ENCODE results near the gene FBXO15.

FBXO15 gene

GRCh38 chr18:74142252-74142651, 5.4 kb downstream of the FBXO15 start:
- Histone ChIP-seq H3K36me3 (replicated peaks; ENCODE audit: low read depth, low read length) (no peaks in the 10 kb centered on the region), H3K4me1 (ENCODE audit: low read length) (peaks cover 4% of the 10 kb centered on the region)
- TF ChIP-seq CTCF (IDR thresholded peaks at IDR 0.05; ENCODE audit: low read depth, low read length) (no peak), EZH2phosphoT487 (IDR thresholded peaks at IDR 0.05; ENCODE audit: low read depth) (no peak)

GRCh38 chr18:74141667-74142066, 6.0 kb downstream of the FBXO15 start:
- TF ChIP-seq EZH2phosphoT487 (IDR thresholded peaks at IDR 0.05; ENCODE audit: low read depth) (no peak), CTCF (IDR thresholded peaks at IDR 0.05; ENCODE audit: low read depth, low read length) (no peak)
- Histone ChIP-seq H3K27ac (ENCODE audit: low read length) (no peak overlapping the region), H3K4me3 (ENCODE audit: low read length) (no peak overlapping the region), H3K79me2 (ENCODE audit: low read length) (no peaks in the 10 kb centered on the region), H3K9me3 (ENCODE audit: insufficient read depth, low read length) (no peaks in the 10 kb centered on the region), H4K20me1 (ENCODE audit: insufficient read depth, low read length) (no peaks in the 10 kb centered on the region), H3K9ac (ENCODE audit: low read length) (no peak overlapping the region), H3K4me1 (ENCODE audit: low read length) (peaks cover under 1% of the 10 kb centered on the region), H2AFZ (ENCODE audit: low read depth, low read length) (no peak overlapping the region), H3K27me3 (ENCODE audit: low read depth, low read length) (no peaks in the 10 kb centered on the region), H3K4me2 (ENCODE audit: low read length) (no peak overlapping the region), H3K36me3 (replicated peaks; ENCODE audit: low read depth, low read length) (no peaks in the 10 kb centered on the region)

More at GRCh38 chr18:74142252-74142651, 5.4 kb downstream of the FBXO15 start:
- Histone ChIP-seq H3K27me3 (ENCODE audit: low read depth, low read length) (no peaks in the 10 kb centered on the region), H3K4me3 (ENCODE audit: low read length) (no peak overlapping the region), H3K27ac (ENCODE audit: low read length) (no peak overlapping the region), H3K79me2 (ENCODE audit: low read length) (no peaks in the 10 kb centered on the region), H4K20me1 (ENCODE audit: insufficient read depth, low read length) (no peaks in the 10 kb centered on the region), H3K9ac (ENCODE audit: low read length) (no peak overlapping the region), H3K4me2 (ENCODE audit: low read length) (no peak overlapping the region), H2AFZ (ENCODE audit: low read depth, low read length) (no peak overlapping the region), H3K9me3 (ENCODE audit: insufficient read depth, low read length) (no peaks in the 10 kb centered on the region)

GRCh38 chr18:74140582-74140981, 7.1 kb downstream of the FBXO15 start:
- Histone ChIP-seq H3K9ac (ENCODE audit: low read length) (no peak overlapping the region), H3K27ac (ENCODE audit: low read length) (no peak overlapping the region), H3K36me3 (replicated peaks; ENCODE audit: low read depth, low read length) (no peaks in the 10 kb centered on the region), H4K20me1 (ENCODE audit: insufficient read depth, low read length) (no peaks in the 10 kb centered on the region), H3K4me3 (ENCODE audit: low read length) (no peak overlapping the region), H3K79me2 (ENCODE audit: low read length) (no peaks in the 10 kb centered on the region), H3K4me1 (ENCODE audit: low read length) (no peaks in the 10 kb centered on the region), H3K9me3 (ENCODE audit: insufficient read depth, low read length) (no peaks in the 10 kb centered on the region), H3K4me2 (ENCODE audit: low read length) (no peak overlapping the region), H3K27me3 (ENCODE audit: low read depth, low read length) (no peaks in the 10 kb centered on the region), H2AFZ (ENCODE audit: low read depth, low read length) (no peak overlapping the region)
- TF ChIP-seq CTCF (IDR thresholded peaks at IDR 0.05; ENCODE audit: low read depth, low read length), result no peak
- no peak for TF ChIP-seq EZH2phosphoT487 (IDR thresholded peaks at IDR 0.05; ENCODE audit: low read depth)

- H3K36me3 ChIP-seq (replicated peaks; ENCODE audit: low read depth, low read length), result no peaks in the 10 kb centered on the region
- no peaks in the 10 kb centered on the region for H4K20me1 ChIP-seq (ENCODE audit: insufficient read depth, low read length)
- H3K4me1 ChIP-seq (ENCODE audit: low read length), result no peaks in the 10 kb centered on the region
- H3K9ac ChIP-seq (ENCODE audit: low read length), result no peak overlapping the region
- no peak overlapping the region for H3K4me2 ChIP-seq (ENCODE audit: low read length)
- no peak for TF ChIP-seq EZH2phosphoT487 (IDR thresholded peaks at IDR 0.05; ENCODE audit: low read depth)
- no peak for TF ChIP-seq CTCF (IDR thresholded peaks at IDR 0.05; ENCODE audit: low read depth, low read length)
- H3K79me2 ChIP-seq (ENCODE audit: low read length), result no peaks in the 10 kb centered on the region
- H3K9me3 ChIP-seq (ENCODE audit: insufficient read depth, low read length), result no peaks in the 10 kb centered on the region
- H3K4me3 ChIP-seq (ENCODE audit: low read length), result no peak overlapping the region
- no peak overlapping the region for H3K27ac ChIP-seq (ENCODE audit: low read length)
- H3K27me3 ChIP-seq (ENCODE audit: low read depth, low read length), result no peaks in the 10 kb centered on the region
- H2AFZ ChIP-seq (ENCODE audit: low read depth, low read length), result no peak overlapping the region
Observed at GRCh38 chr18:74139888-74140287, 7.7 kb downstream of the FBXO15 start.
